ENCODE data around the gene ABCD3. TPM values are rescaled to one million over a fixed set of nuclear protein-coding genes. Genes with fewer than 3 reads are reported as not detected.
"Not testable (repeated sequence)": the region's sequence is repeated elsewhere in the genome, so short reads cannot be mapped to it uniquely, and the experiment has no call there.

ABCD3 gene
- total RNA-seq, 1 experiment from 2014 or later, result 35.6 TPM

- DNase-seq (ENCODE audit: extremely low read depth, low read depth), result no peak
These were observed 7.0 kb upstream of the ABCD3 start for GRCh38 chr1:94411237-94411636.

- no peak for DNase-seq (ENCODE audit: extremely low read depth, low read depth)
These were observed 4.9 kb upstream of the ABCD3 start for GRCh38 chr1:94413311-94413710.

GRCh38 chr1:94416901-94417727 lies 1.1 kb upstream of the ABCD3 start:
- DNase-seq (ENCODE audit: extremely low read depth, low read depth), result no peak

- DNase-seq (ENCODE audit: extremely low read depth, low read depth), result no peak
These were observed 536 bp upstream of the ABCD3 start for GRCh38 chr1:94417728-94417977.

GRCh38 chr1:94418664-94419655 lies 771 bp downstream of the ABCD3 start:
- DNase-seq (ENCODE audit: extremely low read depth, low read depth), result no peak

GRCh38 chr1:94422115-94422820 lies 4.1 kb downstream of the ABCD3 start:
- DNase-seq (ENCODE audit: extremely low read depth, low read depth), result no peak

GRCh38 chr1:94425821-94426484 lies 7.8 kb downstream of the ABCD3 start:
- DNase-seq (ENCODE audit: extremely low read depth, low read depth), result no peak

- DNase-seq (ENCODE audit: extremely low read depth, low read depth), result not testable (repeated sequence)
These were observed 8.3 kb downstream of the ABCD3 start for GRCh38 chr1:94426485-94426870.

GRCh38 chr1:94428441-94428840 lies 10.3 kb downstream of the ABCD3 start:
- DNase-seq (ENCODE audit: extremely low read depth, low read depth), result no peak

- DNase-seq (ENCODE audit: extremely low read depth, low read depth), result not testable (repeated sequence)
These were observed 10.8 kb downstream of the ABCD3 start for GRCh38 chr1:94428927-94429528.

GRCh38 chr1:94430066-94430465 lies 11.9 kb downstream of the ABCD3 start:
- not testable (repeated sequence) for DNase-seq (ENCODE audit: extremely low read depth, low read depth)

- DNase-seq (ENCODE audit: extremely low read depth, low read depth), result no peak
These were observed 15.7 kb downstream of the ABCD3 start for GRCh38 chr1:94433866-94434265.

- DNase-seq (ENCODE audit: extremely low read depth, low read depth), result no peak
These were observed 16.3 kb downstream of the ABCD3 start for GRCh38 chr1:94434365-94435045.

- DNase-seq (ENCODE audit: extremely low read depth, low read depth), result no peak
These were observed 20.6 kb downstream of the ABCD3 start for GRCh38 chr1:94438692-94439276.

GRCh38 chr1:94440088-94440487 lies 21.9 kb downstream of the ABCD3 start:
- DNase-seq (ENCODE audit: extremely low read depth, low read depth), result no peak

GRCh38 chr1:94443067-94443466 lies 24.9 kb downstream of the ABCD3 start:
- not testable (repeated sequence) for DNase-seq (ENCODE audit: extremely low read depth, low read depth)

GRCh38 chr1:94444819-94445218 lies 26.6 kb downstream of the ABCD3 start:
- DNase-seq (ENCODE audit: extremely low read depth, low read depth), result not testable (repeated sequence)

- DNase-seq (ENCODE audit: extremely low read depth, low read depth), result not testable (repeated sequence)
These were observed 27.5 kb downstream of the ABCD3 start for GRCh38 chr1:94445733-94446132.

- DNase-seq (ENCODE audit: extremely low read depth, low read depth), result not testable (repeated sequence)
These were observed 28.0 kb downstream of the ABCD3 start for GRCh38 chr1:94446177-94446576.
